G401 (cell line): ENCODE results near the gene TBC1D22A. TPM values are rescaled to one million over a fixed set of nuclear protein-coding genes. Genes with fewer than 3 reads are reported as not detected.

ENCODE experiments used
- DNase-seq: peaks from one replicate; pipeline ENCODE4 v3.0.0-alpha.2; 2015; ENCODE audit warnings: low spot score
- in situ Hi-C: cut with HindIII; loops from 2 replicates; pipeline ENCODE4 v1.10.0; 2016; ENCODE audit warnings: low sequenced_read_pairs, mixed read lengths
- total RNA-seq: library from RNA; depleted of rRNA; stranded (reverse); fragments of >200 nt; shearing (Covaris generic); gene quantifications from 2 replicates; pipeline ENCODE4 v1.2.3, GENCODE V29; 2014; rRNA removed

The TBC1D22A gene
- total RNA-seq, 1 experiment from 2014 or later = 11.1 TPM

GRCh38 chr22:47219789-47220188, 457.3 kb downstream of the TBC1D22A start:
- DNase-seq = no peak
- in situ Hi-C loops = no loop called here

GRCh38 chr22:47220752-47221151, 458.3 kb downstream of the TBC1D22A start:
- in situ Hi-C loops = no loop called here
- no peak for DNase-seq

- in situ Hi-C loops = no loop called here
- DNase-seq = no peak
These were observed 459.6 kb downstream of the TBC1D22A start for GRCh38 chr22:47221840-47222615.

Other genes starting within 250 kb of the TBC1D22A start
- gene CELSR1, start 225.0 kb upstream of the TBC1D22A start, total RNA-seq = 5.5 and 10.1 TPM in 2 replicates
- gene GRAMD4, start 142.3 kb upstream of the TBC1D22A start, total RNA-seq = 23.5 and 45.4 TPM in 2 replicates
- gene CERK, start 24.4 kb upstream of the TBC1D22A start, total RNA-seq = 50.3 and 70.0 TPM in 2 replicates